ENCODE data around the gene RAB11FIP4.

Gene RAB11FIP4

GRCh38 chr17:31517524-31517923 is 126.0 kb downstream of the RAB11FIP4 start:
- H3K36me3 Mint-ChIP-seq, result peaks cover 25 to 28% of the 10 kb centered on the region in 2 donors
- peak in 1 of 2 donors; percentile 38 for ATAC-seq (replicated peaks)
- H3K9me3 Mint-ChIP-seq, result no peaks in the 10 kb centered on the region
- no peak overlapping the region for H3K4me3 Mint-ChIP-seq
- H3K4me1 Mint-ChIP-seq, result peaks cover 18 to 31% of the 10 kb centered on the region in 2 donors
- no peak overlapping the region for H3K27ac Mint-ChIP-seq
- H3K27me3 Mint-ChIP-seq, result no peaks in the 10 kb centered on the region
- no peak for DNase-seq

GRCh38 chr17:31518478-31518877 is 127.0 kb downstream of the RAB11FIP4 start:
- no peak overlapping the region for H3K4me3 Mint-ChIP-seq
- H3K27ac Mint-ChIP-seq, result no peak overlapping the region
- peaks cover 34 to 35% of the 10 kb centered on the region in 2 donors for H3K36me3 Mint-ChIP-seq
- H3K9me3 Mint-ChIP-seq, result no peaks in the 10 kb centered on the region
- no peak for DNase-seq
- H3K27me3 Mint-ChIP-seq, result no peaks in the 10 kb centered on the region
- peaks cover 16 to 34% of the 10 kb centered on the region in 2 donors for H3K4me1 Mint-ChIP-seq
- no peak for ATAC-seq (replicated peaks)

GRCh38 chr17:31521632-31522283 is 130.3 kb downstream of the RAB11FIP4 start:
- no peak for ATAC-seq (replicated peaks)
- Mint-ChIP-seq H3K36me3 (peaks cover 53 to 54% of the 10 kb centered on the region in 2 donors), H3K27ac (no peak overlapping the region), H3K9me3 (peaks cover 0 to 4% of the 10 kb centered on the region in 2 donors), H3K27me3 (no peaks in the 10 kb centered on the region), H3K4me1 (peaks cover 5 to 19% of the 10 kb centered on the region in 2 donors), H3K4me3 (no peak overlapping the region)
- DNase-seq, result no peak

- DNase-seq (no peak), ATAC-seq (replicated peaks) (no peak)
- Mint-ChIP-seq H3K27ac (no peak overlapping the region), H3K4me3 (no peak overlapping the region), H3K27me3 (no peaks in the 10 kb centered on the region), H3K9me3 (peaks cover 0 to 4% of the 10 kb centered on the region in 2 donors), H3K36me3 (peaks cover 54 to 58% of the 10 kb centered on the region in 2 donors), H3K4me1 (peaks cover 4 to 16% of the 10 kb centered on the region in 2 donors)
Measured at GRCh38 chr17:31522284-31522931, 130.9 kb downstream of the RAB11FIP4 start.

GRCh38 chr17:31522987-31523495 is 131.6 kb downstream of the RAB11FIP4 start:
- Mint-ChIP-seq H3K27ac (no peak overlapping the region), H3K4me3 (no peak overlapping the region), H3K27me3 (no peaks in the 10 kb centered on the region), H3K36me3 (peaks cover 52 to 55% of the 10 kb centered on the region in 2 donors), H3K4me1 (peaks cover 2 to 14% of the 10 kb centered on the region in 2 donors), H3K9me3 (peaks cover 0 to 4% of the 10 kb centered on the region in 2 donors)
- no peak for ATAC-seq (replicated peaks)
- no peak for DNase-seq

GRCh38 chr17:31523862-31524730 is 132.6 kb downstream of the RAB11FIP4 start:
- DNase-seq (no peak), ATAC-seq (replicated peaks) (no peak)
- Mint-ChIP-seq H3K9me3 (peaks cover 0 to 4% of the 10 kb centered on the region in 2 donors), H3K27me3 (no peaks in the 10 kb centered on the region), H3K4me1 (peaks cover 2 to 14% of the 10 kb centered on the region in 2 donors), H3K27ac (peak overlapping the region; percentile 31), H3K36me3 (peaks cover 49 to 54% of the 10 kb centered on the region in 2 donors), H3K4me3 (no peak overlapping the region)

GRCh38 chr17:31524926-31525800 is 133.7 kb downstream of the RAB11FIP4 start:
- peak overlapping the region; percentile 37 for H3K27ac Mint-ChIP-seq
- H3K36me3 Mint-ChIP-seq, result peaks cover 54 to 56% of the 10 kb centered on the region in 2 donors
- H3K27me3 Mint-ChIP-seq, result no peaks in the 10 kb centered on the region

GRCh38 chr17:31525801-31526549 is 134.5 kb downstream of the RAB11FIP4 start:
- peaks cover 49 to 60% of the 10 kb centered on the region in 2 donors for H3K36me3 Mint-ChIP-seq
- H3K27ac Mint-ChIP-seq, result no peak overlapping the region
- H3K9me3 Mint-ChIP-seq, result peaks cover 0 to 4% of the 10 kb centered on the region in 2 donors
- ATAC-seq (replicated peaks), result peak; percentile 11 to 31
- no peak overlapping the region for H3K4me3 Mint-ChIP-seq
- no peaks in the 10 kb centered on the region for H3K27me3 Mint-ChIP-seq
- peaks cover 2 to 14% of the 10 kb centered on the region in 2 donors for H3K4me1 Mint-ChIP-seq
- DNase-seq, result no peak

More at GRCh38 chr17:31524926-31525800, 133.7 kb downstream of the RAB11FIP4 start:
- peak; percentile 67 for DNase-seq
- H3K4me1 Mint-ChIP-seq, result peaks cover 2 to 14% of the 10 kb centered on the region in 2 donors
- no peak overlapping the region for H3K4me3 Mint-ChIP-seq
- peak; percentile 92 to 93 for ATAC-seq (replicated peaks)
- peaks cover 0 to 4% of the 10 kb centered on the region in 2 donors for H3K9me3 Mint-ChIP-seq

- H3K36me3 Mint-ChIP-seq, result peaks cover 48 to 60% of the 10 kb centered on the region in 2 donors
Measured at GRCh38 chr17:31527606-31528005, 136.1 kb downstream of the RAB11FIP4 start.

GRCh38 chr17:31528291-31528874 is 136.9 kb downstream of the RAB11FIP4 start:
- Mint-ChIP-seq H3K36me3 (peaks cover 51 to 59% of the 10 kb centered on the region in 2 donors), H3K4me1 (peaks cover 6 to 17% of the 10 kb centered on the region in 2 donors), H3K4me3 (no peak overlapping the region), H3K9me3 (peaks cover 0 to 4% of the 10 kb centered on the region in 2 donors), H3K27ac (no peak overlapping the region), H3K27me3 (no peaks in the 10 kb centered on the region)
- no peak for ATAC-seq (replicated peaks)
- no peak for DNase-seq

More at GRCh38 chr17:31527606-31528005, 136.1 kb downstream of the RAB11FIP4 start:
- no peak for DNase-seq
- no peak for ATAC-seq (replicated peaks)
- peaks cover 0 to 4% of the 10 kb centered on the region in 2 donors for H3K9me3 Mint-ChIP-seq
- no peak overlapping the region for H3K27ac Mint-ChIP-seq
- H3K4me1 Mint-ChIP-seq, result peaks cover 2 to 12% of the 10 kb centered on the region in 2 donors
- H3K4me3 Mint-ChIP-seq, result no peak overlapping the region
- no peaks in the 10 kb centered on the region for H3K27me3 Mint-ChIP-seq

GRCh38 chr17:31529841-31530251 is 138.4 kb downstream of the RAB11FIP4 start:
- Mint-ChIP-seq H3K4me1 (peaks cover 14 to 27% of the 10 kb centered on the region in 2 donors), H3K27ac (no peak overlapping the region), H3K4me3 (no peak overlapping the region), H3K27me3 (no peaks in the 10 kb centered on the region), H3K9me3 (no peaks in the 10 kb centered on the region), H3K36me3 (peaks cover 41 to 46% of the 10 kb centered on the region in 2 donors)
- ATAC-seq (replicated peaks), result no peak
- DNase-seq, result no peak

GRCh38 chr17:31530391-31530985 is 139.0 kb downstream of the RAB11FIP4 start:
- Mint-ChIP-seq H3K4me3 (no peak overlapping the region), H3K27ac (no peak overlapping the region), H3K36me3 (peaks cover 40% of the 10 kb centered on the region in 2 donors), H3K9me3 (no peaks in the 10 kb centered on the region), H3K27me3 (no peaks in the 10 kb centered on the region), H3K4me1 (peaks cover 14 to 29% of the 10 kb centered on the region in 2 donors)
- no peak for DNase-seq
- ATAC-seq (replicated peaks), result no peak
